Panc1 (cell line): ENCODE measurements around the gene OR4K15. TPM values are rescaled to one million over a fixed set of nuclear protein-coding genes. Genes with fewer than 3 reads are reported as not detected.

Experiments used
- ATAC-seq: fragments of 200-7000 bp; cut with Tn5 transposase; 2 replicates; pipeline ENCODE4 v1.9.1; 2020; ENCODE audit warnings: mild to moderate bottlenecking, moderate library complexity
- BruUV-seq: library from RNA; stranded (reverse); fragments of 400-500 nt; replicated peaks from 2 replicates; lab custom pipeline; 2021; lab: Mats Ljungman, UMichigan
- CTCF ChIA-PET: fragments of 300-600 bp; sonication (Branson Sonifier 250); formaldehyde crosslinking; loops from one replicate; lab custom pipeline; 2022; ENCODE audit warnings: antibody characterized with exemption; lab: Charles Lee
- POLR2A ChIA-PET: fragments of 300-600 bp; sonication (Branson Sonifier 250); formaldehyde crosslinking; loops from one replicate; lab custom pipeline; 2022; ENCODE audit warnings: antibody characterized with exemption; lab: Charles Lee
- DNase-seq: peaks from one replicate; pipeline ENCODE4 v3.0.0-alpha.2; 2010; ENCODE audit warnings: low read depth, low spot score
- H3K27ac ChIP-seq: 2 replicates; pipeline ENCODE4 v1.5.1; 2011; ENCODE audit warnings: mild to moderate bottlenecking, low read length, inconsistent platforms
- H3K27me3 ChIP-seq: fragments of 200-500 bp; sonication (Bioruptor generic); 2 replicates; pipeline ENCODE4 v1.6.0; 2014; ENCODE audit warnings: low read length, inconsistent platforms; ENCODE audit not compliant: control insufficient read depth, insufficient read depth
- H3K36me3 ChIP-seq: fragments of 200-500 bp; sonication (Bioruptor generic); 2 replicates; pipeline ENCODE4 v1.5.1; 2014; ENCODE audit warnings: inconsistent platforms, mild to moderate bottlenecking, low read length, moderate library complexity; ENCODE audit not compliant: control insufficient read depth, insufficient read depth
- H3K4me1 ChIP-seq: 2 replicates; pipeline ENCODE4 v1.5.1; 2011; ENCODE audit warnings: inconsistent platforms, mild to moderate bottlenecking, low read length, moderate library complexity; ENCODE audit not compliant: control insufficient read depth, insufficient read depth
- H3K4me3 ChIP-seq, 2 experiments: 2 replicates each; pipeline ENCODE4 v1.5.1; 2011 to 2012; ENCODE audit warnings: low read depth in 2 of 2, low read length in 2 of 2, mild to moderate bottlenecking in 2 of 2, inconsistent platforms in 1 of 2, moderate library complexity in 1 of 2
- H3K9me3 ChIP-seq: fragments of 200-500 bp; sonication (Bioruptor generic); 2 replicates; pipeline ENCODE4 v1.5.1; 2014; ENCODE audit warnings: low read depth, mild to moderate bottlenecking, inconsistent platforms, low read length, moderate library complexity; ENCODE audit not compliant: control insufficient read depth, insufficient read depth
- CTCF ChIP-seq: fragments of 450-650 bp; IDR thresholded peaks from 2 replicates; pipeline ENCODE4 v1.5.1; 2017; ENCODE audit warnings: mild to moderate bottlenecking
- POLR2AphosphoS5 ChIP-seq: IDR thresholded peaks from 2 replicates; pipeline ENCODE4 v1.6.1; 2012; ENCODE audit warnings: mild to moderate bottlenecking, low read depth, low read length, moderate library complexity
- SIN3A ChIP-seq: IDR thresholded peaks from 2 replicates; pipeline ENCODE4 v1.6.1; 2012; ENCODE audit warnings: low read depth, mild to moderate bottlenecking, low read length, moderate library complexity, borderline replicate concordance; ENCODE audit not compliant: insufficient read depth
- TCF7L2 ChIP-seq: IDR thresholded peaks from 2 replicates; pipeline ENCODE4 v1.6.1; 2011; ENCODE audit warnings: mild to moderate bottlenecking, low read depth, low read length, inconsistent platforms
- in situ Hi-C: cut with HindIII; loops from 2 replicates; pipeline ENCODE4 v1.10.0; 2016; ENCODE audit warnings: low sequenced_read_pairs, low pct_unique_long_range_greater_than_20kb
- intact Hi-C: fragments of 100-400 bp; cut with micrococcal nuclease; formaldehyde crosslinking; loops from one replicate; pipeline ENCODE4 v1.10.0; 2022; ENCODE audit not compliant: unreplicated experiment
- total RNA-seq: library from RNA; stranded (reverse); gene quantifications from one replicate; pipeline ENCODE4 v1.2.1, GENCODE V29; 2021; ENCODE audit not compliant: unreplicated experiment
- TF ChIP-seq, protein P1 (sequence below), 2 experiments: IDR thresholded peaks; 2 replicates each; pipeline ENCODE4 v1.6.1; 2011 to 2012; ENCODE audit warnings: low read depth in 2 of 2, control low read depth in 1 of 2, low read length in 1 of 2, mild to moderate bottlenecking in 1 of 2, moderate library complexity in 1 of 2; ENCODE audit not compliant: insufficient read depth in 1 of 2

OR4K15 gene
- total RNA-seq, 1 experiment from 2014 or later = not detected

DNA sequence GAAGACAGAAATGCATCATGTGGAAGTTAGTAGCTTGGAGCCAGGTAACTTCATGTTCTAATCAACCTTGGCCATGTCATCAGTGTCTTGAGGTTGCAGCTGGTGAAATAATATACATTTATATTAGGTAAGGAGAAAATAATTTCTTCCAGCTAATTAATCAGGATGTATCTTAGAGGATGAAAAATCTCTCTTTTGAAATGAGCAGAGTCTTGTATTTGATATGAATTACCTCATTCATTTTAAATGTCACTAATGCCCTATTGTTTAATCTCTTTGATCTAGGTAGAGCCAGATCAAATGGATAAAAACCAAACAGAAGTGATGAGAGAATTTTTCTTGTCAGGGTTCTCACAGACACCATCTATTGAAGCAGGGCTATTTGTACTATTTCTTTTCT, 26.5 kb downstream of the OR4K15 start, which contains the start of gene OR4Q2:
TSS of gene OR4Q2 (plus strand) at position 301 of the 400 bp plus-strand sequence.
- DNase-seq (no peak), ATAC-seq (no peak)
- ChIA-PET POLR2A (no interaction called here), CTCF (no interaction called here)
- in situ Hi-C loops = no loop called here
- BruUV-seq = no TSS peak
- Histone ChIP-seq H3K27ac (no peak within 1 kb of the TSS), H3K4me3 (no peak within 1 kb of the TSS), H3K36me3 (no peaks in the 10 kb centered on the region), H3K27me3 (no peaks in the 10 kb centered on the region), H3K4me1 (no peaks in the 10 kb centered on the region), H3K9me3 (no peaks in the 10 kb centered on the region)
- TF ChIP-seq POLR2AphosphoS5 (no peak), TCF7L2 (no peak), CTCF (no peak), SIN3A (no peak)
- TF ChIP-seq, protein P1, sequence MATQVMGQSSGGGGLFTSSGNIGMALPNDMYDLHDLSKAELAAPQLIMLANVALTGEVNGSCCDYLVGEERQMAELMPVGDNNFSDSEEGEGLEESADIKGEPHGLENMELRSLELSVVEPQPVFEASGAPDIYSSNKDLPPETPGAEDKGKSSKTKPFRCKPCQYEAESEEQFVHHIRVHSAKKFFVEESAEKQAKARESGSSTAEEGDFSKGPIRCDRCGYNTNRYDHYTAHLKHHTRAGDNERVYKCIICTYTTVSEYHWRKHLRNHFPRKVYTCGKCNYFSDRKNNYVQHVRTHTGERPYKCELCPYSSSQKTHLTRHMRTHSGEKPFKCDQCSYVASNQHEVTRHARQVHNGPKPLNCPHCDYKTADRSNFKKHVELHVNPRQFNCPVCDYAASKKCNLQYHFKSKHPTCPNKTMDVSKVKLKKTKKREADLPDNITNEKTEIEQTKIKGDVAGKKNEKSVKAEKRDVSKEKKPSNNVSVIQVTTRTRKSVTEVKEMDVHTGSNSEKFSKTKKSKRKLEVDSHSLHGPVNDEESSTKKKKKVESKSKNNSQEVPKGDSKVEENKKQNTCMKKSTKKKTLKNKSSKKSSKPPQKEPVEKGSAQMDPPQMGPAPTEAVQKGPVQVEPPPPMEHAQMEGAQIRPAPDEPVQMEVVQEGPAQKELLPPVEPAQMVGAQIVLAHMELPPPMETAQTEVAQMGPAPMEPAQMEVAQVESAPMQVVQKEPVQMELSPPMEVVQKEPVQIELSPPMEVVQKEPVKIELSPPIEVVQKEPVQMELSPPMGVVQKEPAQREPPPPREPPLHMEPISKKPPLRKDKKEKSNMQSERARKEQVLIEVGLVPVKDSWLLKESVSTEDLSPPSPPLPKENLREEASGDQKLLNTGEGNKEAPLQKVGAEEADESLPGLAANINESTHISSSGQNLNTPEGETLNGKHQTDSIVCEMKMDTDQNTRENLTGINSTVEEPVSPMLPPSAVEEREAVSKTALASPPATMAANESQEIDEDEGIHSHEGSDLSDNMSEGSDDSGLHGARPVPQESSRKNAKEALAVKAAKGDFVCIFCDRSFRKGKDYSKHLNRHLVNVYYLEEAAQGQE (IDR thresholded peaks at IDR 0.05; ENCODE audit: insufficient read depth in 1 of 2, low read depth in 2 of 2, low read length in 1 of 2) = no peak
- intact Hi-C loops = no loop called here

- Histone ChIP-seq H3K9me3 (no peaks in the 10 kb centered on the region), H3K4me3 (no peak overlapping the region), H3K36me3 (no peaks in the 10 kb centered on the region), H3K4me1 (no peaks in the 10 kb centered on the region), H3K27ac (no peak overlapping the region), H3K27me3 (no peaks in the 10 kb centered on the region)
- intact Hi-C loops = no loop called here
- in situ Hi-C loops = no loop called here
- no TSS peak for BruUV-seq
- ChIA-PET POLR2A (no interaction called here), CTCF (no interaction called here)
- DNase-seq (no peak), ATAC-seq (no peak)
- TF ChIP-seq SIN3A = no peak
- no peak for TF ChIP-seq TCF7L2
- no peak for TF ChIP-seq CTCF
- TF ChIP-seq, protein P1 (IDR thresholded peaks at IDR 0.05; ENCODE audit: insufficient read depth in 1 of 2, low read depth in 2 of 2, low read length in 1 of 2) = no peak
- no peak for TF ChIP-seq POLR2AphosphoS5
Observed at GRCh38 chr14:20002319-20002718, 26.9 kb downstream of the OR4K15 start.
